Thyroid gland (tissue), 4 donors: ENCODE measurements around the gene TUFT1. TPM values are rescaled to one million over a fixed set of nuclear protein-coding genes. Genes with fewer than 3 reads are reported as not detected.
A peak's percentile ranks its signal among the peaks of the same experiment; 100 is the strongest.
"Not testable (repeated sequence)": the region's sequence is repeated elsewhere in the genome, so short reads cannot be mapped to it uniquely, and the experiment has no call there.

Source experiments
- DNase-seq, 2 donors: peaks; one replicate each; pipeline ENCODE4 v3.0.0-alpha.2; 2019
- H3K27ac ChIP-seq, 3 donors: fragments of 200-600 bp; sonication (generic); 1 replicate in 2 of 3; 2 replicates in 1 of 3; pipeline ENCODE4 v1.5.1; 2016 to 2019; ENCODE audit warnings: mild to moderate bottlenecking in 1 of 3, moderate library complexity in 1 of 3
- H3K27me3 ChIP-seq: fragments of 200-600 bp; sonication (generic); one replicate; pipeline ENCODE4 v1.5.1; 2019
- H3K36me3 ChIP-seq, 2 donors: fragments of 200-600 bp; sonication (generic); one replicate each; pipeline ENCODE4 v1.5.1; 2016 to 2019
- H3K4me1 ChIP-seq, 2 donors: fragments of 200-600 bp; sonication (generic); one replicate each; pipeline ENCODE4 v1.5.1; 2017 to 2019
- H3K4me3 ChIP-seq, 3 donors: fragments of 200-600 bp; sonication (generic); replicated peaks in 1 of 3; 1 replicate in 2 of 3; 2 replicates in 1 of 3; pipeline ENCODE4 v1.5.1; 2016; ENCODE audit warnings: mild to moderate bottlenecking in 1 of 3
- H3K9me3 ChIP-seq: fragments of 200-600 bp; sonication (generic); one replicate; pipeline ENCODE4 v1.5.1; 2017
- POLR2A ChIP-seq, 2 donors: fragments of 450-650 bp; IDR thresholded peaks; one replicate each; pipeline ENCODE4 v1.6.1; 2017; ENCODE audit warnings: antibody characterized with exemption in 2 of 2, mild to moderate bottlenecking in 2 of 2, moderate library complexity in 1 of 2
- WGBS, 2 donors: methylation state at CpG; one replicate each; pipeline ENCODE4 v1.1.5; 2017; 5-methylcytosine and 5-hydroxymethylcytosine counted together
- intact Hi-C: fragments of 100-400 bp; cut with DNase I; formaldehyde crosslinking; loops from one replicate; pipeline ENCODE4 v1.15.1; 2023
- total RNA-seq, 4 donors: library from RNA; depleted of rRNA; stranded (reverse); fragments of >200 nt; gene quantifications; one replicate each; pipeline ENCODE4 v1.2.3, GENCODE V29; 2016
- TF ChIP-seq, protein P1 (sequence below), 6 experiments: fragments of 200-600 bp in 3 of 6; fragments of 450-650 bp in 3 of 6; sonication (generic) in 3 of 6; IDR thresholded peaks; one replicate each; pipeline ENCODE4 v1.5.1; 2016 to 2019; ENCODE audit warnings: antibody characterized with exemption in 6 of 6, mild to moderate bottlenecking in 2 of 6, inconsistent platforms in 1 of 6, moderate library complexity in 1 of 6

The TUFT1 gene
- total RNA-seq, 4 donors from 2014 or later = 4.0 to 8.8 (median 5.0) TPM

DNA sequence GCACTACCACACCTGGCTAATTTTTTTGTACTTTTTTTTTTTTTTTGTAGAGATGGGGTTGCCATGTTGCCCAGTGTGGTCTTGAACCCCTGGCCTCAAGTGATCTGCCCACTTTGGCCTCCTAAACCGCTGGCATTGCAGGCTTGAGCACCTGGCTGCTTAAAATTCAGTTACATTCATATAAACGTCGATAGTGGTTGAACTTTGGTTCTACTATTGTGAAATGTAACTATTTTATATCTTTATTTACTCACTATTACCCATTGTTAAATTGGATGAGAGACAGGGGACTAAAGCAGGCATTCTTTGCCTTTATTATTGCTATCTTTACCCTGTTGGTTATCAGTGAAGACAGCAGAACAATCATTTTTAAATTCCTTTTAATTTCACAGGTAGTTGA lies 77.9 kb downstream of the TUFT1 start:
- no peak overlapping the region for H3K27ac ChIP-seq
- DNase-seq = no peak
- no peaks in the 10 kb centered on the region for H3K36me3 ChIP-seq
- H3K27me3 ChIP-seq = no peaks in the 10 kb centered on the region
- WGBS, 2 donors = 92 to 96% methylated on average over 3 of the region's 3 CpGs
- H3K4me3 ChIP-seq = no peak overlapping the region
- H3K4me1 ChIP-seq = peaks cover 6 to 31% of the 10 kb centered on the region in 2 donors
- no peaks in the 10 kb centered on the region for H3K9me3 ChIP-seq
- TF ChIP-seq, protein P1, sequence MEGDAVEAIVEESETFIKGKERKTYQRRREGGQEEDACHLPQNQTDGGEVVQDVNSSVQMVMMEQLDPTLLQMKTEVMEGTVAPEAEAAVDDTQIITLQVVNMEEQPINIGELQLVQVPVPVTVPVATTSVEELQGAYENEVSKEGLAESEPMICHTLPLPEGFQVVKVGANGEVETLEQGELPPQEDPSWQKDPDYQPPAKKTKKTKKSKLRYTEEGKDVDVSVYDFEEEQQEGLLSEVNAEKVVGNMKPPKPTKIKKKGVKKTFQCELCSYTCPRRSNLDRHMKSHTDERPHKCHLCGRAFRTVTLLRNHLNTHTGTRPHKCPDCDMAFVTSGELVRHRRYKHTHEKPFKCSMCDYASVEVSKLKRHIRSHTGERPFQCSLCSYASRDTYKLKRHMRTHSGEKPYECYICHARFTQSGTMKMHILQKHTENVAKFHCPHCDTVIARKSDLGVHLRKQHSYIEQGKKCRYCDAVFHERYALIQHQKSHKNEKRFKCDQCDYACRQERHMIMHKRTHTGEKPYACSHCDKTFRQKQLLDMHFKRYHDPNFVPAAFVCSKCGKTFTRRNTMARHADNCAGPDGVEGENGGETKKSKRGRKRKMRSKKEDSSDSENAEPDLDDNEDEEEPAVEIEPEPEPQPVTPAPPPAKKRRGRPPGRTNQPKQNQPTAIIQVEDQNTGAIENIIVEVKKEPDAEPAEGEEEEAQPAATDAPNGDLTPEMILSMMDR (IDR thresholded peaks at IDR 0.05) = no peak
- TF ChIP-seq POLR2A (IDR thresholded peaks at IDR 0.05) = no peak
- intact Hi-C loops = no loop called here

DNA sequence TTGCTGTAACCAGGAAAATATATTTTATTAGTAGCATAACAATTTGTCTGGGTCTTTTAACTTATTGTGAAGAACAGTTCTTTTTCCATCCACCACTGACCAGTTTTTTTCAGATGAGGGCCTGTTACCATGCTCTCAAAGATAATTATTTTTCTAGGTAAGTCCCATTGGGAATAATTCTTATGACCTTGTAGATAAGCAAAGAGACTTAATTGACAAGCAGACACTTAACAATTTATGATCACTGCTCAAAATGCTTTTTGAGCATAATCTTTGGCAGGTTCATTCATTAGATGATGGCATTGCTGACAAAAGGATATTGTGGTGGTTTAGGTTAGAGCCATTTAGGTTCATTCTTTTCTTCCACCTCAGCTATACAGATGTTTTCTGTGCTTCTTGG lies 78.4 kb downstream of the TUFT1 start:
- TF ChIP-seq, protein P1 (IDR thresholded peaks at IDR 0.05) = no peak
- no peak for TF ChIP-seq POLR2A (IDR thresholded peaks at IDR 0.05)
- Histone ChIP-seq H3K36me3 (no peaks in the 10 kb centered on the region), H3K9me3 (no peaks in the 10 kb centered on the region), H3K27me3 (no peaks in the 10 kb centered on the region), H3K4me3 (no peak overlapping the region), H3K4me1 (peaks cover 6 to 26% of the 10 kb centered on the region in 2 donors), H3K27ac (no peak overlapping the region)
- DNase-seq = no peak
- intact Hi-C loops = no loop called here

DNA sequence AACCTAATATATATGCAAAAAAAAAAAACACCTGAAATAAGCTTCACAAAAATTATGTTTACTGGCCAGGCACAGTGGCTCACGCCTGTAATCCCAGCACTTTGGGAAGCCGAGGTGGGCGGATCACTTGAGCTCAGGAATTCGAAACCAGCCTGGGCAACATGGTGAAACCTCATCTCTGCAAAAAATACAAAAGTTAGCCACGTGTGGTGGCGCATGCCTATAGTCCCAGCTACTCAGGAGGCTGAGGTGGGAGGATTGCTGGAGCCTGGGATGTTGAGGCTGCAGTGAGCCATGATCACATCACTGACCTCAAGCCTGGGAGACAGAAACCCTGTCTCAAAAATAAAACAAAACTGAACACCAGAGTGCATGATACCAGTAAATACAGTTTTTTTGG lies 78.9 kb downstream of the TUFT1 start:
- H3K27me3 ChIP-seq, H3K9me3 ChIP-seq, intact Hi-C loops, DNase-seq, H3K36me3 ChIP-seq, H3K4me3 ChIP-seq: not testable (repeated sequence)
- H3K4me1 ChIP-seq = peaks cover 6 to 22% of the 10 kb centered on the region in 2 donors
- 88% methylated on average over 6 of the region's 6 CpGs for WGBS, 2 donors
- H3K27ac ChIP-seq = peak overlapping the region in 2 of 3 donors; percentile 9 to 18

DNA sequence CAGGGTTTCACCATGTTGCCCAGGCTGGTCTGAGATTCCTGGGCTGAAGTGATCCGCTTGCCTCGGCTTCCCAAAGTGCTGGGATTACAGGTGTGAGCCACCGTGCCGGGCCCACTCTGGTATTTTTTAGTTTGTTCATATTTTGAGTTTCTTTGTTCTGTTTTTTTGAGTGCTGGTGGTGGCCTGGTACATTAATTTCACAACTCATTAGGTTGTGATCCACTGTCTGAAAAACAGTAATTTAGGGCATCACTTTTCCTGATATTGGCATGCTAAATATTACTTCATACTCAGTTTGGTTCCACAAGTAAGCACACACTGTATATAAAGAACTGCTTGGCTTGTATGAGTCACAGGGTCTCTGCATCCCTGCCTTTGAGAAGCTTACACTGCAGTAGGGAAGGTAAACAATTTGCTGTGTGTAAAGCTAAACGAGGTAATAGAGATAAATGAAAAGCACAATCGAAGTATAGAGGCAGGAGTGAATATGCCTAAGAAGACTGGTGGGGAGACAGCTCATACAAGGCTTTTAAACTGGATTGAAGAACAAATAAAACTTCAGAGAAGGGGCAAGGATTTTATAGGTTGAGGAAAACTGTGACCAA lies 79.5 kb downstream of the TUFT1 start:
- intact Hi-C loops = no loop called here
- DNase-seq = no peak
- 81 to 85% methylated on average over 6 of the region's 6 CpGs for WGBS, 2 donors
- Histone ChIP-seq H3K36me3 (no peaks in the 10 kb centered on the region), H3K4me1 (peaks cover 6 to 22% of the 10 kb centered on the region in 2 donors), H3K9me3 (no peaks in the 10 kb centered on the region), H3K27me3 (no peaks in the 10 kb centered on the region), H3K27ac (peak overlapping the region in 2 of 3 donors; percentile 9 to 18), H3K4me3 (no peak overlapping the region)
- TF ChIP-seq POLR2A (IDR thresholded peaks at IDR 0.05) = no peak
- TF ChIP-seq, protein P1 (IDR thresholded peaks at IDR 0.05) = no peak

DNA sequence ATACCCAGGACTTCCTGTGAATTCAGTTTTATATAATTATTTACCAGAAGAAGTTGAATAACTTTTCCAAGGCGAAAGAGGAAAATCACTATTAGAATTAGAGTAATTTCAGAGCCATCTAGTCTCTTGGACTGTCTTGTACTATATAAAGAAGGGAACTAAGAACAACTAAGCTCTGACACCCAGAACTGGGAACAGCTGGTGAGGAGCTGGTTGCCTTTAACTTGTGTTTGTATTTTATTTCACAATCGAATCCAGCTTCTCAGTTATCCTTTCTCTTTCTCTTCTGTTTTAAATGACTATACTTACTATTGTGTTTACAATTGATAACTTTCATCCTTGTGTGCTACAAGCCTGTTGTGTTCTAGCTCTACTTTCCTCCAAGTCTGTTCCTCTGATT lies 80.2 kb downstream of the TUFT1 start:
- Histone ChIP-seq H3K9me3 (no peaks in the 10 kb centered on the region), H3K27me3 (no peaks in the 10 kb centered on the region), H3K4me1 (peaks cover 6 to 22% of the 10 kb centered on the region in 2 donors), H3K4me3 (no peak overlapping the region), H3K27ac (peak overlapping the region in 2 of 3 donors; percentile 9 to 52), H3K36me3 (no peaks in the 10 kb centered on the region)
- no peak for TF ChIP-seq POLR2A (IDR thresholded peaks at IDR 0.05)
- TF ChIP-seq, protein P1 (IDR thresholded peaks at IDR 0.05) = no peak
- no peak for DNase-seq
- 69 to 74% methylated on average over 2 of the region's 2 CpGs for whole genome bisulfite sequencing, 2 donors
- intact Hi-C loops = no loop called here
